ENCODE data around the gene FRMD5.

Gene FRMD5

DNA sequence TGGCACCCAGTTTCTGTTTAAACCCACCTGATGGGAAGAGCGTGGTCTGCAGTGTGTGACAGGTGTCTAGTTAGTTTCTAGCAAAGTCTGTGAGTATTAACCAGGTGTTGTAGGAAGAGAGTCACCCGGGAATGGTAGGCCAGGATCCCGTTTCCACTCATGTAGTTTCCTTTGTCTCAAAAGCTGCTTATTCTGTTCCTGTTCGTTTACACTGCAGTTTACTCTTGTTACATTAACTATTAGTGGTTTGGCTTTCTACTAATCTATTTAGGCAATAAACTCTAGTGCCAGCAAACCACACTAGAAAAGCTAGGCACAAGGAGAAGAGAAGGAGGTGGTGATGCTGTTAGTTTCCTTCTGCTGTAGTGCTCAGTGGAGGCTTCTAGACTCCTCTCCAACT, 335.5 kb downstream of the FRMD5 start:
- Histone ChIP-seq H3K9me2 (replicated peaks; ENCODE audit: insufficient read depth, low read length) (no peaks in the 10 kb centered on the region), H3K4me3 (ENCODE audit: low read length) (no peak overlapping the region), H3K4me1 (ENCODE audit: low read length) (no peaks in the 10 kb centered on the region), H2AFZ (ENCODE audit: low read length) (no peak overlapping the region), H3K79me2 (ENCODE audit: low read length) (peaks cover 12% of the 10 kb centered on the region; the same call in 1 of the 2 replicates), H3K36me3 (replicated peaks; ENCODE audit: insufficient read depth, low read length) (peaks cover 7% of the 10 kb centered on the region; the same call in 1 of the 2 replicates), H3K27ac (ENCODE audit: low read length) (no peak overlapping the region), H3K9me3 (replicated peaks; ENCODE audit: insufficient read depth, low read length) (no peaks in the 10 kb centered on the region), H3K4me2 (ENCODE audit: low read depth, low read length) (no peak overlapping the region), H3K9ac (ENCODE audit: low read length) (no peak overlapping the region), H4K20me1 (ENCODE audit: insufficient read depth, low read length) (no peaks in the 10 kb centered on the region), H3F3A (ENCODE audit: insufficient read depth, low read length) (no peaks in the 10 kb centered on the region), H3K27me3 (replicated peaks; ENCODE audit: insufficient read depth, low read length) (no peaks in the 10 kb centered on the region)
- TF ChIP-seq EZH2 (optimal IDR thresholded peaks at IDR 0.05; ENCODE audit: low read depth, low read length) (no peak), CTCF (IDR thresholded peaks at IDR 0.05; ENCODE audit: low read length) (no peak), EZH2phosphoT487 (IDR thresholded peaks at IDR 0.05; ENCODE audit: low read length) (no peak)
- no peak for DNase-seq

DNA sequence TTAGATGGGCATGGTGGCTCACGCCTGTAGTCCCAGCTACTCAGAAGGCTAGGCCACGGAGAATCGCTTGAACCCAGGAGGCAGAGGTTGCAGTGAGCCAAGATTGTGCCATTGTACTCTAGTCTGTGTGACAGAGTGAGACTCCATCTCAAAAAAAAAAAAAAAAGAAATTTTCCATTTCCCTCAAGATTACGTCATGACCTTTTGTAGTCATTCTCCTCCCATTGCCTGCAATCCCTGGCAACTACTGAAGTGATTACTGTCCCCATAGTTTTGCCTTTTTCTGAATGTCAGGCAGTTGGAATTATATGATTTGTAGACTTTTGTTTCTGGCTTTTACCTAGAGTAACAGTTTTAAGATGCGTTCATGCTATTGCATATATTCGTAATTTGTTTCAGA, 340.3 kb downstream of the FRMD5 start:
- Histone ChIP-seq H3K9me2 (replicated peaks; ENCODE audit: insufficient read depth, low read length) (no peaks in the 10 kb centered on the region), H3K4me3 (ENCODE audit: low read length) (no peak overlapping the region), H3K27ac (ENCODE audit: low read length) (no peak overlapping the region), H3K36me3 (replicated peaks; ENCODE audit: insufficient read depth, low read length) (peaks cover 7% of the 10 kb centered on the region; the same call in 1 of the 2 replicates), H3K4me1 (ENCODE audit: low read length) (no peaks in the 10 kb centered on the region), H3K4me2 (ENCODE audit: low read depth, low read length) (no peak overlapping the region), H3K79me2 (ENCODE audit: low read length) (no peaks in the 10 kb centered on the region; the same call in none of the 2 replicates), H2AFZ (ENCODE audit: low read length) (no peak overlapping the region), H3F3A (ENCODE audit: insufficient read depth, low read length) (no peaks in the 10 kb centered on the region; the same call in 1 of the 2 replicates), H3K27me3 (replicated peaks; ENCODE audit: insufficient read depth, low read length) (no peaks in the 10 kb centered on the region), H3K9me3 (replicated peaks; ENCODE audit: insufficient read depth, low read length) (no peaks in the 10 kb centered on the region), H3K9ac (ENCODE audit: low read length) (no peak overlapping the region), H4K20me1 (ENCODE audit: insufficient read depth, low read length) (no peaks in the 10 kb centered on the region)
- TF ChIP-seq EZH2 (optimal IDR thresholded peaks at IDR 0.05; ENCODE audit: low read depth, low read length) (no peak), EZH2phosphoT487 (IDR thresholded peaks at IDR 0.05; ENCODE audit: low read length) (no peak), CTCF (IDR thresholded peaks at IDR 0.05; ENCODE audit: low read length) (no peak)
- no peak for DNase-seq

DNA sequence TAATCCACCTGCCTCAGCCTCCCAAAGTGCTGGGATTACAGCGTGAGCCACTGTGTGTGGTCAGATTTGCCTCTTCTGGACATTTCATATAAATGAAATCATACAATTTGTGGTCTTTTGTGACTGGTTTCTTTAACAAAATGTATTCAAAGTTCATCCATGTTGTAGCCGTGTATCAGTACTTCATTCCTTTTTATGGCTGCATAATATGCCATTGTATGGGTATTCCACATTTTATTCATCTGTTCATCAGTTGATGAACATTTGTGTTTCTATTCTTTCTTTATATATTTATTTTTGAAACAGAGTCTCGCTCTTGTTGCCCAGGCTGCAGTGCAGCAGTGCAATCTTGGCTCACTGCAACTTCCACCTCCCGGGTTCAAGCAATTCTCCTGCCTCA, 342.5 kb downstream of the FRMD5 start:
- H3K4me2 ChIP-seq (ENCODE audit: low read depth, low read length): no peak overlapping the region
- H3K9ac ChIP-seq (ENCODE audit: low read length): no peak overlapping the region
- no peak overlapping the region for H3K4me3 ChIP-seq (ENCODE audit: low read length)
- no peaks in the 10 kb centered on the region; the same call in none of the 2 replicates for H3K79me2 ChIP-seq (ENCODE audit: low read length)
- no peaks in the 10 kb centered on the region for H3K4me1 ChIP-seq (ENCODE audit: low read length)
- H3F3A ChIP-seq (ENCODE audit: insufficient read depth, low read length): no peaks in the 10 kb centered on the region; the same call in 1 of the 2 replicates
- TF ChIP-seq CTCF (IDR thresholded peaks at IDR 0.05; ENCODE audit: low read length) (no peak), EZH2phosphoT487 (IDR thresholded peaks at IDR 0.05; ENCODE audit: low read length) (no peak), EZH2 (optimal IDR thresholded peaks at IDR 0.05; ENCODE audit: low read depth, low read length) (no peak)
- no peaks in the 10 kb centered on the region for H3K9me3 ChIP-seq (replicated peaks; ENCODE audit: insufficient read depth, low read length)
- H4K20me1 ChIP-seq (ENCODE audit: insufficient read depth, low read length): no peaks in the 10 kb centered on the region
- peaks cover 7% of the 10 kb centered on the region; the same call in 1 of the 2 replicates for H3K36me3 ChIP-seq (replicated peaks; ENCODE audit: insufficient read depth, low read length)
- H3K27ac ChIP-seq (ENCODE audit: low read length): no peak overlapping the region
- no peaks in the 10 kb centered on the region for H3K9me2 ChIP-seq (replicated peaks; ENCODE audit: insufficient read depth, low read length)
- H2AFZ ChIP-seq (ENCODE audit: low read length): no peak overlapping the region
- DNase-seq: no peak
- H3K27me3 ChIP-seq (replicated peaks; ENCODE audit: insufficient read depth, low read length): no peaks in the 10 kb centered on the region

Measured in MM.1S (cell line).